ENCODE data around the gene FIG4. TPM values are rescaled to one million over a fixed set of nuclear protein-coding genes. Genes with fewer than 3 reads are reported as not detected.

Gene FIG4
- 5.7 and 6.0 TPM in 2 replicates for total RNA-seq (2014; rRNA removed)
- Bru-seq, nascent RNA = percentile 55 among the genes with signal in this experiment
- percentile 39 among the genes with signal in this experiment for BruChase-seq, experiment 1, labeled RNA remaining after a 6-hour chase
- BruChase-seq, experiment 2, labeled RNA remaining after a 2-hour chase = percentile 47 among the genes with signal in this experiment
- long read RNA-seq, transcript FIG4-201 (23 exons, 3,011 nt) = major isoform, 17 of 28 reads
- long read RNA-seq, partial matches to known transcripts = 5 of 28 reads
- long read RNA-seq, other reads (novel, unspliced or antisense) = 6 of 28 reads

GRCh38 chr6:109690737-109691621 is at the start of gene FIG4, which contains the start of gene AK9:
Gene FIG4 (plus strand): TSS chr6:109691296. CDS start chr6:109691436, 140 bp downstream.
Gene AK9 (minus strand): TSS chr6:109691202. CDS start chr6:109675745, 15,457 bp downstream.
- Histone ChIP-seq H4K20me1 (ENCODE audit: low read length) (no peaks in the 10 kb centered on the region), H3K36me3 (ENCODE audit: low read depth, low read length) (no peaks in the 10 kb centered on the region), H2AFZ (ENCODE audit: low read length) (peak within 1 kb of the TSS; percentile 100), H3K79me2 (ENCODE audit: low read length) (no peaks in the 10 kb centered on the region; the same call in 1 of the 2 replicates), H3K9ac (ENCODE audit: low read length) (peak within 1 kb of the TSS; percentile 70), H3K9me2 (replicated peaks; ENCODE audit: low read length) (no peaks in the 10 kb centered on the region), H3F3A (ENCODE audit: low read length, unreplicated experiment) (no peaks in the 10 kb centered on the region), H3K4me1 (ENCODE audit: insufficient read depth, low read length) (peaks cover 23% of the 10 kb centered on the region), H3K4me3 (ENCODE audit: low read length) (peak within 1 kb of the TSS; percentile 93), H3K27ac (ENCODE audit: low read length) (peak within 1 kb of the TSS; percentile 33), H3K9me3 (ENCODE audit: low read length) (no peaks in the 10 kb centered on the region), H3K4me2 (ENCODE audit: low read length) (peak within 1 kb of the TSS; percentile 99), H3K27me3 (ENCODE audit: low read length) (no peaks in the 10 kb centered on the region)
- intact Hi-C loops (cut with micrococcal nuclease) = loop anchor here (2.0 kb wide), 2 partner anchors 94 to 164 kb away; no protein-coding TSS in a partner anchor
- BruUV-seq (replicated peaks) = TSS peak; percentile 90
- POLR2A ChIA-PET (ENCODE audit: unreplicated experiment) = interaction anchor here (0.6 kb wide), 1 partner anchor 276 kb away, joined by 4 read pairs; no protein-coding TSS in a partner anchor
- TF ChIP-seq EZH2 (IDR thresholded peaks at IDR 0.05; ENCODE audit: low read length, unreplicated experiment) (no peak), CTCF (conservative IDR thresholded peaks at IDR 0.05; ENCODE audit: low read depth, low read length) (peak; percentile 30; the same call in 1 of the 2 replicates), EZH2phosphoT487 (IDR thresholded peaks at IDR 0.05; ENCODE audit: borderline replicate concordance, low read length) (no peak)
- ATAC-seq (peak; percentile 95), DNase-seq (peak; percentile 90)
- CTCF ChIA-PET = interaction anchor here (0.5 to 1.6 kb wide), 3 partner anchors 95 to 368 kb away, joined by 3 to 7 read pairs (median 6); no protein-coding TSS in a partner anchor

GRCh38 chr6:109644131-109644530 is 47.0 kb upstream of the FIG4 start:
- POLR2A ChIA-PET (ENCODE audit: unreplicated experiment) = no interaction called here
- Histone ChIP-seq H3K79me2 (ENCODE audit: low read length) (no peaks in the 10 kb centered on the region), H3K36me3 (ENCODE audit: low read depth, low read length) (no peaks in the 10 kb centered on the region), H3K4me1 (ENCODE audit: insufficient read depth, low read length) (peaks cover 7% of the 10 kb centered on the region; the same call in 1 of the 2 replicates), H3K4me2 (ENCODE audit: low read length) (no peak overlapping the region), H3K27me3 (ENCODE audit: low read length) (no peaks in the 10 kb centered on the region), H3K4me3 (ENCODE audit: low read length) (no peak overlapping the region), H3K27ac (ENCODE audit: low read length) (no peak overlapping the region), H3K9me3 (ENCODE audit: low read length) (no peaks in the 10 kb centered on the region), H4K20me1 (ENCODE audit: low read length) (no peaks in the 10 kb centered on the region), H3K9me2 (replicated peaks; ENCODE audit: low read length) (no peaks in the 10 kb centered on the region), H2AFZ (ENCODE audit: low read length) (no peak overlapping the region), H3K9ac (ENCODE audit: low read length) (no peak overlapping the region), H3F3A (ENCODE audit: low read length, unreplicated experiment) (no peaks in the 10 kb centered on the region)
- DNase-seq (peak; percentile 19), ATAC-seq (no peak)
- CTCF ChIA-PET = no interaction called here
- no TSS peak for BruUV-seq (replicated peaks)
- intact Hi-C loops (cut with micrococcal nuclease) = no loop called here
- TF ChIP-seq EZH2phosphoT487 (IDR thresholded peaks at IDR 0.05; ENCODE audit: borderline replicate concordance, low read length) (no peak), EZH2 (IDR thresholded peaks at IDR 0.05; ENCODE audit: low read length, unreplicated experiment) (no peak), CTCF (conservative IDR thresholded peaks at IDR 0.05; ENCODE audit: low read depth, low read length) (no peak)

Measured in PC-3 (cell line).